Medulla oblongata (tissue), 1 donor: ENCODE data around the gene EEF1AKMT1.
A peak's percentile ranks its signal among the peaks of the same experiment; 100 is the strongest.

Source experiments
- DNase-seq: peaks from one replicate; pipeline ENCODE4 v3.0.0-alpha.2; 2015; ENCODE audit errors: extremely low spot score

EEF1AKMT1 gene, protein sequence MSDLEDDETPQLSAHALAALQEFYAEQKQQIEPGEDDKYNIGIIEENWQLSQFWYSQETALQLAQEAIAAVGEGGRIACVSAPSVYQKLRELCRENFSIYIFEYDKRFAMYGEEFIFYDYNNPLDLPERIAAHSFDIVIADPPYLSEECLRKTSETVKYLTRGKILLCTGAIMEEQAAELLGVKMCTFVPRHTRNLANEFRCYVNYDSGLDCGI

DNA sequence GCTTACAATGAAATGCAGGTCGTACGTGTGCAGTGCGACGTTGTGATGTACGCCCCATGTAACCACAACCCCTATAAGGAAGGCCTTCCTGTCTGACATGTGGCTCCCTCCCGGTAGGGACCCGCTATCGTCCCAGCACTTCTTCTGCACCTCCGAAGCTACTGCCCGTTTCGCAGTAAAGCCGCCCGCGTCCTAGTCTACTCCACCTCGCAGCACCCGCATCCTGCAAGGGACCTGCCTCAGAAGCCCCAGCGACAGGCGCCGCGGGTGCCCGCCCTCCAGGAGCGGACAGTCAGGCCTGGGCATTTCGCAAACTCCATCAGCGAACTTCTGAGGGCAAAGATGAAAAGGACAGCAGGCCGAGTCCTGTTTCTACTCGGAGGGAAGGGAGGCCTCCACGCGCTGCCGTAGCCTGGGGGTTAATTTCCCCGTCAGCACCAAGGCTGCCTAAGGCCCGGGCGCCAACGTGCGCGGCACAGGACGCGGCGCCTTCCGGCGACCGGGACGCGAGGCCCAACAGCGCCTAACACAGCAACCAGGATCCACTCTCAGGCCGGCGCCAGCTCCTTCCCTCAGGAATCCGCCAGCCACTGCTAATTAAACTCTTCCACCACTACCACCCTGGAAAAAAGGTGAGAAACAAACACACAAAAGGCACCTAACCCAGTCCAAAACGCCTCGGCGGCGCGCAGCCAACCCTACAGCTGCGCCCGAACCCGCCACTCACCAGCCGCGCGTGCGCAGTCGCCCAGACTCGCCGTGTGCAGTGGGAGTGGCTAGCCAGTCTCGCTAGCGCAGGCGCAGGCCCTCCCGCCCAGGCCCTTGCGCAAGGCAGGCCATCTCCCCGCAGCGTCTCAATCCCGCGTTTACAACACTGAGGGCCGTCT, at the start of gene EEF1AKMT1:
Gene EEF1AKMT1, minus strand, starts transcription at position 768 of the 887 bp plus-strand sequence. CDS start 16,363 bp downstream, outside the sequence.
- DNase-seq = peak; percentile 93

DNA sequence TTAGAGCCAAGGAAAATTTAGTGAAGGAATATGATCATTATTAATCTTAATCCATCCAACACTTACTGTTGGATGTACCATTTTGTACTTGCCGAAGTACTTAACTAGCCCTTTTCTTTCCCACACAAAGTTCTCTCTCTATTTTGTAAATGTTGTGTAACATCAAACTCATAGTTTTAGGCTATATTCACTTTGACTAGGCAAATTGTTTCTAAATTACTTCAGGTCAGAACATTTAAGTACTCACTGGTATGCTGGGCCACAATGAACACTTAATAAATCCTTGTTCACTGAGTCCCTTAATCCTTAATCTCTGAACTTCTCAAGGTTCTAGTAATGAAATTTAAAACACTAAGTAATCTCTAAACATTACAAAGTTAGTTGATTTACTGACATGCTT, 49.3 kb upstream of the EEF1AKMT1 start:
- no peak for DNase-seq

DNA sequence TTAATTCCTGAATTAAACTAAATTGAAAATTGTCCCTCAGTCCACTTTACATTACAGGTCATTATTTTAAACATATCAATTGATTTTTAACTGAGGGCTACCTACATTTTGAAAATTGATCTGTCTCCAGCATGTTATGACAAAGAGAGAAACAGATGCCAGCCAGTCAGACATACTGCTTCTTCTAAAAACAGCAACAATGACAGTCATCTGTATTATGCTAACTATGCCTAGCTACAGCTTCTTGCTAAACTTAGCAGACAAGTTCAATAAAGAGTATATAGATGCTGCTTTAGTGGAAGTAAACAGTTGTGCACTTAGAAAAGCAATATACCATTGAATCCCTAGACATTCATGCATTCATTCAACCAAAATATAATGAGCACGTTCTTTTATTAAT, 48.6 kb upstream of the EEF1AKMT1 start:
- no peak for DNase-seq

DNA sequence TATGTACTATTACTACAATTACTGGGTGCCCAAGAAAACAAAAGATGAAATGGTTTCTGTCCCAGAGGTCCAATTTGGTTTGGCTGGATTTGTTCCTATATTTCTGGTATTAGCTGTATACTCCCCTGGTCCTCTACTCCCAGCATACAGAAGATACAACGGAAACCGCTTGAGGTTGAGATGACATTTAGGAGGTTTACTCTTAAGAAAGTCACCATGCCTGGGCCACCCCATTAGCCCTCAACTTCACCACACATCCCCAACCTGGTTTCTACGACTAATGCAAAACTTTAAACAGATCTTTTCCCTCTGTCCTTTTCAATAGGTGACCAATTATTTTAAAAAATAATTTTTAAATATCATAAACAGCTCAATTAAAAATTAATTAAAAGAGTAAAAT, 46.0 kb upstream of the EEF1AKMT1 start:
- no peak for DNase-seq

DNA sequence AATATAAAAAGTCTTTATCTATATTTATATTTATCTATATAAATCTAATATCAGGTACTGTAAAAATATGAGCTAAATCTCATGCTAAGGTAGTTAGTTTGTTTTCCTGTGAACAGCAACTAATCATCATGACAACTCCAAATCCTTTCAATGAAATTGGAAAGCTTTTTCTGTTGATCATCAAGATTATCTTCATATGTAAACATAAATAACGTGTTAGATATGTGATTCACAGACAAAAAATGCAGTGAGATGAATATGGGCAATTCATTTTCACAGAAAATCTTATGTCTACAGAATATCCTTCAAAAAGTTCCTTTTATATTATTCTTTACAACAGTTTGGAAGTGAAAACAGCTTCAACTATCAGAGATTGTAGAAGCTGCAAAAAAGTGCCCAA, 41.7 kb upstream of the EEF1AKMT1 start:
- no peak for DNase-seq

DNA sequence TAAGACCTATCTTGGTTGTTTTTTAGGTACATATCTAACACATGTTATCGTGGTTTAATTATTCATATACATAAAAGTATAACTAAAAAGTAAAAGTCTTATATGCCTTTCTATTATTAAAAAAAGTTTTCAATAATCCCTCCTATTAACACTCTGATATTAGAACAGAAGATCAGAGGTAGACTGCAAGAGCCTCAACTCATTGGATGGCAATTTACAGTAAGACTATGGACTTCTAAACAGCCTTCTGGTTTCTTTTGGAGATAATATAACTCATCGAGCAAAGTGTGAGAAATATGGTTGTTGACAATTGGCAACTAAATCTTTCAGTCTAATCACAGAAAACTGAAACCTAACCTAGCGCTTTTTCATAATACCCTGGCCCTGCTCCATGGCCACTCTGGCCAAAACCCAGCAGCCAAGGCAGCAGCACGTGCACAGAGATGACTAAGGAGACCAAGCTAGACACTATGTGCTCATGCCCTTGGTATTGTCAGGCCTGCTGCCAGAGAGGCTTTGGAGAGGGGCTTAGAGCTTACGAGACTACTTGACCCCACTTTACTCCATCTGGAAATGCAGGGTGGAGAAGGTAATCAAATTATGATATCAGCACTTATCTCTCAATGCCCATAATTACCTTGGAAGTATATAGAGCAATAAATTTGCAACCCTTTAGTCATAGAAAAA, 40.6 kb upstream of the EEF1AKMT1 start:
- no peak for DNase-seq

DNA sequence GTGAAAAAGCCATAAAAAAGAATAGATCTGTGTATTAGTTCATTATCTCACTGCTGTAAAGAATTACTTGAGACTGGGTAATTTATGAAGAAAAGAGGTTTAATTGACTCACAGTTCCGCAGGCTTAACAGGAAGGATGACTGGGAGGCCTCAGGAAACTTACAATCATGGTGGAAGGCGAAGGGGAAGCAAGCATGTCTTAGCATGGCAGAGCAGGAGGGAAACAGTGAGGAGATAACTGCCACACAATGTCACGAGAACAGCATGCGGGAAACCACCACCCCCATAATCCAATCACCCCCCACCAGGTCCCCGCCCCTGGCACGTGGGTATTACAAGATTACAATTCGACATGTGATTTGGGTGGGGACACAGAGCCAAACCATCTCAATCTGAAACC, 39.1 kb upstream of the EEF1AKMT1 start:
- no peak for DNase-seq

DNA sequence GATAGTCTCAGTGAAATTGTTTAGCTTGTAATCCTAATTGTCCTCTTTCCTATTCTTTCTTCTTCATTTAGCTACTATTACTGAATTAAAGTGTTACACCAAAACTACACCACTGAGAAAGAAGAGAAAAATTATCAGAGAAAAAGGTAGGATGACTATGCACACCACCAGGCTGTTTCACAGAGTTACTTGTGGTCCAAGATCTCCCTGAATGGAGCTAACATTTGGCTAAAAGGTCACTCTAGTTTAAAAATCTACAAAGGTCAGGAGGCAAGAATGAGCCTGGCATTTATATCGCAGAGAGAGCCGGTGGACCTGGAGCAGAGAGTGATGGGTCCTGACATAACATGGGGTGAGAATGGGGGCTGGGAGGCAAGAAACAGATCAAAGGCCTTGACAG, 37.0 kb upstream of the EEF1AKMT1 start:
- no peak for DNase-seq

DNA sequence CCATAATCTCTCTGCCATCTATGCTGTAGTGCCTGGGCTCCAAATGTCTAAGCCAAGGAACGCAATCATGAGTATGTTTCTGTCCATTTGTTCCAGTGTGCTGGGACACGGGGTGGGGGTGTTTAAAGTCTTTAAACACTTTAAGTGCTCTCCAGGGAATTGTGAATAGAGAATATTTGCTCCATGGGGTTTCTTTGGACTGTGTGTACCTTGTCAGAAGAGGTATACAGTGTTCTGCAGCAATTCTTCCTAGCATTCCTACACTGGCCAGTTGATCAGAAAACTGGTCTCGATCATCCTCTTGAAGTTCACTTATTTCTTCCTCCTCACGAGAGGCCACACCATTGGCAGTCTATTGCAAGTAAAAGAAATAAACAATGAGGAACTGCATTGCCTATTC, 35.1 kb upstream of the EEF1AKMT1 start:
- DNase-seq = no peak

DNA sequence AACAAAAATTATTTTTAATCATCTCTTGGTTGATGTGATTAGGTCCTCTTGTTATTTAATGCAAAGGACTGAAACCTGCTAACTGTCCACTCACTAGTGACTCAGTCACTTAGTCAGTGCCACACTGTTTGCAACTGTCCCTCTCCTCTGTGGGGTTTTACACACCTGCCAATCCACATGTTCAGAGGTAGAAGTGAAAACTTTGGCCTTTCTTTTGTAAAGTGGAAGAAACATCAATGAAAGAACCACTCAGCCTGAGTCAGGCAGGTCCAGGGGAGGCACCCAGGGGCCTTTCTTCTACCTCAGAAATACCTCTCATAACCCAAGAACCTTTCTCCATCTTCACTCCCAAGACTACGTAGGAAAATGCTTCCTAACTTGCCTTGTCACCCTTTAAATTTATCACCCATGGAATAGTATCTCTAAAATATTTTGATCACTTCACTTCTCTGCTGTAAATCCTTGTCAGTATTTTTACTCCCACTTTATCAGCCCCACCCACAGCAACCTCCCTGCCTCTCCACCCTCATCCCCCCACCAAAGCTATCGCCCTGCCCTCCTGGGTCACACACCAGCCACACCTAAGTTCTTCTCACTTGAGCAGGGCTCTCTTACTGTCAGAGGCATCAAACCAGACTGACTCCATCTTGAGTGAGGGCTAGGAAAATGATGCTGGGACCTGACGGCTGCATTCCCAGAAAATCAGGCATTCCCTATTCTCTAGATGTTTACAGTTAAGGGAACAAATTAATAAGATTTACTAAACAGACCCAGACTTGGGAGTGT, 29.6 kb upstream of the EEF1AKMT1 start:
- no peak for DNase-seq

DNA sequence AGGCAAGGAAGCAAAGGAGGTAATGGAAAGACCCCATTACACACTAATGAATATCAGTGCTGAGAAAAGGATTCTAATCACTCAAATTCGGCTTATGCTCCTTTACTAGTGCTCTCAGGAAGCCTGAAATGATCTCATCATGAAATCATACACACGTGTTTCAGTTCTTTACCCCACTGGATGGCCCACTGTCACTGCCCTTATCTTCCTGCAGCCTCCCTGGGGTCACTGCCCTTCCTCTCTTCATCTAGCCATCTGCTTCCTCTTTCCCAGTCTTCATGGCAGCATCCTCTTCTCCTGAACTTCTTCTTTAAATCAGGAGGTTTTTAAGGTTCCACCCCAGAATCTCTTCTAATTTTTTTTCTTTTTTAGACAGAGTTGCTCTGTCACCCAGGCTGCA, 27.9 kb upstream of the EEF1AKMT1 start:
- no peak for DNase-seq

DNA sequence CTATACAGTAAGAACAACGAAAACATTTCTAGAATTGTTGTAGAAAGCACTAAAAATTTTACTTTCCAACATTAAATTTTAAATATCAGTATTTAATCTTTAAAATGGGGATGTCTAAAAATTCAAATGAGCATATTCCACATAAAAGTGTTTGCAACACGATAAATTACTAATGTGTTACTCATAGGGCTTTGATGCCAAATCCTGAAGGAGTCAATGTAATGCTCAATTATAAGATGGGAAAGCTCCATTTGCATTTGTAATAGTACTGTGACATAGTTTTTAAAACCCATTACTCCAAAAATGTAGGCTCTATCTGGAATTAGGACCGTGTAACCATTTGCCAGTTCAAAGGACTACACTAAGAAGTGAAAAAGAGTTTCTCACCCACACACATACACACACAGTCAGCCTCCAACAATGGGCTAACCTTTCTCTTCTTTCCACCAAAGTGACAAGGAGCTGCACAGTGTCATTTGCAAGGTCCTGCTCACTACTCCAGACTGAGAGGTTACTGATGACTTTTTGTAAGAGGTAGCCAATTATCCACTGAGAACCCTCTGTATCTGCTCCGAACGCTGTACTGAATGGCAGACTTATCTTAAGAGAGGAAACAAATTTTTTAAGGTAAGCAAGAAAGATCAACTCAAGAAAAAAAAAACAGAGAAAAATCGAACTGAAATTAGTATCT, 26.1 kb upstream of the EEF1AKMT1 start:
- DNase-seq = no peak

DNA sequence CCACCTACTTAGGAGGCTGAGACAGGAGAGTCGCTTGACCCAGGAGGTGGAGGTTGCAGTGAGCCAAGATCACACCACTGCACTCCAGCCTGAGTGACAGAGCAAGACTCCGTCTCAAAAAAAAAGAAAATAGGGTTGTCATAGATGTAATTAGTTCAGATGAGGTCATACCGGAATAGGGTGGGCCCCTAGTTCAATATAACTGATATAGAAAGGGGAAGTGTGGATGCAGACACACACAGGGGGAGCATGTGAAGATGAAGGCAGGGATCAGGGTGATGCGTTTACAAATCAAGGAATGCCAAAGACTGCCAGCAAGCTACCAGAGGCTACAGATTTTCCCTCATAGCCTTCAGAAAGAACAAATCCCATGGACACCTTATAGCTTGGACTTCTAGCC, 24.3 kb upstream of the EEF1AKMT1 start:
- DNase-seq = no peak

DNA sequence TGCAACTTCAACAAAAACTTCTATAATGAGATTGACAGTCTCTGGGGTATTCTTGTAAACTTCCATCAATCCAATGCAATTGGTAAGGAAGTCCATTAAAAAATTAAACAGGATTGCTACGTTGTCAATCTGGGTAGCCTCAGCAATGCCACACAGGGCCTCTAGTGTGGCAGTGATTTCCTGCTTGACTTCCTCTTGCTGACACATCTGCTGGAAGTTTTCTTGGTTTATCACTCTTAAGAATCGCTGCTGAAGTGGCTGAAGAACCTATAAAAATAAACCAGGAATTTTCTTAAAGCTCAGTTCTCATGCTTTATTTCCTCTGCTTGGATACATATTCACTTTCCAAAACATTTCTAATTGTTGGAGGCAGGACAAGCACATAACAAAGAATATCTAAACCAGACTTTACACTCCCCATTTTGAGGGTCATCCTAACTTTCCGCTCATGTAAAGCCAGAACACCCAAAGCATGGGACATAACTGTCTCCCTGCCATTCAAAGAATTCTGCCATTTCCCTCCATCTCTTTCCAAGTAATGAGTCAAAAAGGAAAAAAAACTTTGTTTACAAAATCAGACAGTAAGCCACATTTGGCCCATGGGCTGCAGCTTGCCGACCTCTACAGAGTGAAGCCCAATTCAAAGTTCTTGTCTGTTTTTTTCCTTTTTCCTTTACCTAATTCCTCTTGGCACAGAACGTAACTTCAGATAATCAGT, 23.2 kb upstream of the EEF1AKMT1 start:
- DNase-seq = no peak

DNA sequence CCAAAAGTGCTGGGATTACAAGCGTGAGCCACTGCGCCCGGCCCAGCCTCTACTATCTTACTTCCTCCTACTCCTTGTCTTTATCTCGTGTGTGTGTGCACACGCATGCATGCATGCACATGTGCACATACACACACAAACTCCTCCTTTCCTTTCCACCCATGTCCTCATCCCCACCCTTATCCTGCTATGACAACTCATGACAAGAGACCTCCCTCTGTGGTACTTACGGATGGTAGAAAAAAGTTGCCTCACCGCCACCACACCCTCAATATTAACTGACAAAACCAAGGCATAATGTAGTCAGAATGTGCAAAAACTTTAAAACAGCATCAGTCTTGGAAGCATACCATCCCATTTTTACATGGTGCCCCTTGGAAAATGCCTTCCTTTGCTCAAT, 15.9 kb upstream of the EEF1AKMT1 start:
- DNase-seq = no peak

DNA sequence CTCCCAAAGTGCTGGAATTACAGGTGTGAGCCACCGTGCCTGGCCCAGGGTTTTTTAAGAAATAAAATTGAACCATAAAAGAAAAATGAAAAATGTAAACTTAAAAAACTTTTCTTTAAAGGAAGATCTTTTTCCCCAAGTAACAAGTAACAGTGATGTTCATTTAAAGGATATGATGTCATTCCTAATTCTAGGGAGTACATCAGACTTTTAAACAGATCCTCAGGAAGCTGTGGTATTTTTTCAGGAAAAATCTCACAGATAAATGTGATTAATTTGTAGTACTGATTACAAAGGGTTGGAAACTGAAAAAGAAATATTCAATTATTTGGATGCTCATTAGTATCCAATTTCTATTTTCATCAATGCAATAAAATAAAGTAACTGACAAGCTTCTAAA, 14.6 kb upstream of the EEF1AKMT1 start:
- no peak for DNase-seq

DNA sequence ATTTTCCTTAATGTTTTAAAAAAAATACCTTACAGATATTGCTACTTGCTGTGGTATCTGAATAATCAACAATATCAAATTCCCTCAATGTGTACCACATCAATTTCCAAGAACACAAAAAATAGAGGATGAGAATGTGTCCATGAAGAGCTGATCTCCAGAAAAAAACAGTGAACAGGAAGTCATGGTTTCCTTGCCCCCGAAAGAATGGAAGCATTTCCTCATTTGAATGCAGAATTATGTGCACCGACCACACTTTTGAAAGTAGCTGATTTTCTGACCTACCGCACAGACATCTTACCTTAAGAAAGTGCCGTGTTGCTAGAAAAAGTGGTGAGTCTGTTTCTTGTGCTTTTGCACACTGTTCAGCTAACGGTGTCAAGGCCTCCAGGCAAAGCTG, 13.4 kb upstream of the EEF1AKMT1 start:
- DNase-seq = no peak

DNA sequence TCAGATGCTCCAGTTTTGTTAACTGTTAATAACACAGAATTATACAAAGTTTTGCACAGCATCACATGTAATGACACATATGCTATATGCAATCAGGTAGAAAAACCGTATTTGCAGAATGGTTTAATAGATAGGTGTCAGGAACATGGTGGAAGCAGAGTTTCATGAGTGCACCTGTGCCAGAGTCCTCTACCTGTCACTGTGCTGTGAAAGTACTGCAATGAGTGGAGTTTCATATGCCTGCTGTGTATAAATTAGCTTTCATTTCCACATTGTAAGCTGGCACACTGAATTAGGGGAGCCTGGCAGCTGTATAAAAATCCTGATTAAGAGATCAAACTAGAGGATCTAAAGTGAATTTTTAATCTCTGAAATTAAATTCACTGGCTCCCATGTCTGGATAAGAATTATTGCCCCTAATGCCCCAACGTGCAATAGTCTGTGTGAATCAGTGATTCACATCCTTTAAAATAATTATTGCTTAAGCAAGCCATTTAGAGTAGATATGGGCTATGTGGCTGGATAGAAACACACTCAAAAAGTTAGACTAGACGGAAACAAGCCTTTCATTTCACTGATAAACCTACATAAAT, 8.5 kb upstream of the EEF1AKMT1 start:
- DNase-seq = no peak

DNA sequence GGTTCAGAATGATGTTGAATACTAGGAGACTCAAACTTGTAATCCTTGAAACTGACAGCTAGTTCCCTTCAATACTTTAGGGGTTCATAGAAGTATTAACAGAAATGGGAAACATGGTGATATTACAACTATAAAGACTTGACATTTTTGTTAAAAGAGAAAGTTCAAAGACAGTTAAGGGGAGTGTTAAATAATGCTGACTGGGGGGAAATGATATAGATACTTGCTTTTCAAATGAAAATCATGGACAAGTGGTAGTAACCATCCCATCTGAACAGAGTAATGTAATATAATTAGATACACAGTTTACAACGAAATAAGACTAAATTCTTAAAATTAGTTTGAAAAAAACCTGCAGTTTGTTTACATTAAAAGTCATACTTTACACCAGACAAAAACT, 6.6 kb upstream of the EEF1AKMT1 start:
- no peak for DNase-seq

DNA sequence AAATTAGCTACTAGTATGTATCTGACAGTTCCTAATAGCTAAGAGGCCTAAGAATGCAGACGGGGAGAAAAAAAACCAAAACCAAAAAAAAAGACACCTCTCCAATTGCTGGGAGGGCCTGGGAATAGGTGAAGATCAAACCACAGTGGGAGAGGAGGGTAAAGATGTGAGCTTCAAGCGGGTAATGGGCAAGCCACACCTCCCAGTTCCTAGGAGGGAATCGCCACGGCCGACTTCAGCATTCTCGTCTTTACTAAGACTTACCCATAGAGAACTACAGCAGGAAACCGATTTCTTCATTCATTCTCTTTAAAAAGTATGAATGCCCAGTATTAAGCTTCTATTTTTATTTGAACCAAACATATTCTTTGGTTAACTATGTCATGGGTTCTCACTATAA, 5.6 kb upstream of the EEF1AKMT1 start:
- no peak for DNase-seq
